Neutrophil (primary cell): ENCODE measurements around the gene JAM3.
"Not testable (repeated sequence)": the region's sequence is repeated elsewhere in the genome, so short reads cannot be mapped to it uniquely, and the experiment has no call there.

Experiments used
- H3K27ac ChIP-seq: fragments of 200-600 bp; sonication (generic); 2 replicates; pipeline ENCODE4 v1.5.1; 2016; ENCODE audit warnings: mild to moderate bottlenecking, moderate library complexity
- H3K27me3 ChIP-seq: fragments of 200-600 bp; sonication (generic); 2 replicates; pipeline ENCODE4 v1.6.0; 2016; ENCODE audit warnings: mild to moderate bottlenecking
- H3K36me3 ChIP-seq: fragments of 200-600 bp; sonication (generic); 2 replicates; pipeline ENCODE4 v1.5.1; 2017
- H3K4me1 ChIP-seq, 2 experiments: fragments of 200-600 bp in 1 of 2; sonication (generic) in 1 of 2; 1 replicate in 1 of 2; 2 replicates in 1 of 2; pipeline versions ENCODE4 v1.5.1 to v1.6.1; 2013 to 2016; ENCODE audit warnings: low read depth in 1 of 2, low read length in 1 of 2, mild to moderate bottlenecking in 1 of 2, moderate library complexity in 1 of 2; ENCODE audit not compliant: control insufficient read depth in 1 of 2, insufficient read depth in 1 of 2
- H3K4me3 ChIP-seq, 2 experiments: fragments of 200-600 bp in 1 of 2; sonication (generic) in 1 of 2; 1 replicate in 1 of 2; 2 replicates in 1 of 2; pipeline ENCODE4 v1.5.1; 2013 to 2016; ENCODE audit warnings: low read depth in 1 of 2, low read length in 1 of 2, mild to moderate bottlenecking in 1 of 2, moderate library complexity in 1 of 2
- H3K9me3 ChIP-seq: fragments of 200-600 bp; sonication (generic); 2 replicates; pipeline ENCODE4 v1.5.1; 2016
- TF ChIP-seq, protein P1 (sequence below): fragments of 200-600 bp; sonication (generic); IDR thresholded peaks from 2 replicates; pipeline ENCODE4 v1.5.1; 2016; ENCODE audit warnings: antibody characterized with exemption

JAM3 gene

DNA sequence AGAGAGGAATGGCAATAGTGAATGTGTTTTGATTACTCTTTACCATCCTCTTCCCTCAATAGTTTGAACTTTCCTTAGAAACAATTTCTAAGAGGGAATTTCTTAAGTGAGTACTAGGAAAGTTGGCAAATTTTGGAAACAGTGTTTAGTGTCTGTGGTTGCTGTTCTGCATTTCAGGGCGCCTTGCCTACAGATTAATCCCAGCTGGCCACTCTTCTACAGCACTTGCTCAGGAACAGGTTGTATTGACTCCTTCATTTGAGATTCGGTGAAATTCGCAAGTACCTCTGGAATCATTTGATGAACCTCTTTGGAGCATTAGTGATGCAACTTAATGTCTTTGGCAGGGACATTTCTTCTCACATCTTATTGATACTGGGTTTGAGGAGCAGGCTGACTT is 28.3 kb downstream of the JAM3 start:
- Histone ChIP-seq H3K4me3 (no peak overlapping the region), H3K27me3 (no peaks in the 10 kb centered on the region), H3K36me3 (no peaks in the 10 kb centered on the region), H3K27ac (no peak overlapping the region), H3K9me3 (no peaks in the 10 kb centered on the region), H3K4me1 (no peaks in the 10 kb centered on the region)
- TF ChIP-seq, protein P1, sequence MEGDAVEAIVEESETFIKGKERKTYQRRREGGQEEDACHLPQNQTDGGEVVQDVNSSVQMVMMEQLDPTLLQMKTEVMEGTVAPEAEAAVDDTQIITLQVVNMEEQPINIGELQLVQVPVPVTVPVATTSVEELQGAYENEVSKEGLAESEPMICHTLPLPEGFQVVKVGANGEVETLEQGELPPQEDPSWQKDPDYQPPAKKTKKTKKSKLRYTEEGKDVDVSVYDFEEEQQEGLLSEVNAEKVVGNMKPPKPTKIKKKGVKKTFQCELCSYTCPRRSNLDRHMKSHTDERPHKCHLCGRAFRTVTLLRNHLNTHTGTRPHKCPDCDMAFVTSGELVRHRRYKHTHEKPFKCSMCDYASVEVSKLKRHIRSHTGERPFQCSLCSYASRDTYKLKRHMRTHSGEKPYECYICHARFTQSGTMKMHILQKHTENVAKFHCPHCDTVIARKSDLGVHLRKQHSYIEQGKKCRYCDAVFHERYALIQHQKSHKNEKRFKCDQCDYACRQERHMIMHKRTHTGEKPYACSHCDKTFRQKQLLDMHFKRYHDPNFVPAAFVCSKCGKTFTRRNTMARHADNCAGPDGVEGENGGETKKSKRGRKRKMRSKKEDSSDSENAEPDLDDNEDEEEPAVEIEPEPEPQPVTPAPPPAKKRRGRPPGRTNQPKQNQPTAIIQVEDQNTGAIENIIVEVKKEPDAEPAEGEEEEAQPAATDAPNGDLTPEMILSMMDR: no peak

DNA sequence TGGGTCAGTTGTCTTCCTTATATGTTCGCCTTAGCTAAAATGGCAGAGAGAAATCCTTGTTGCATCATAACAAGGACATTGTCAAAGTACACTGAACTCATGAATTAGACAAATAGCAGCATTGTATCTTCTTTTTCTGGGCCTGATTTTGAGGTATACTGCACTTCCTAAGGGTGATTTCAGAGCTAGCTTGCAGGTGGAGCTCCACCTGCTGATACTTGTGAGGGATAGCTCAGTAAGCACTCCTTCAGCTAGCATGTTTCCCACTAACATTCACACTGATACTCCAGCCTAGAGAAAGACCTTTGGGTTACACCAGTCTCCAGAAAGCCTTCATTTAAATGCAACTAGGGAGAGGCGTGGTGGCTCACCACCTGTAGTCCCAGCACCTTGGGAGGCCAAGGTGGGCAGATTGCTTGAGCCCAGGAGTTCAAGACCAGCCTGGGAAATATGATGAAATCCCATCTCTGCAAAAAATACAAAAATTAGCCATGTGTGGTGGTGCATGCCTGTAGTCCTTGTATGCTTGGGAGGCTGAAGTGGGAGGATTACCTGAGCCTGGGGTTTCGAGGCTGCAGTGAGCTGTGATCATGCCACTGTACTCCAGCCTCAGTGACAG is 29.8 kb downstream of the JAM3 start:
- H3K36me3 ChIP-seq: no peaks in the 10 kb centered on the region
- no peak overlapping the region for H3K27ac ChIP-seq
- no peaks in the 10 kb centered on the region for H3K9me3 ChIP-seq
- H3K4me1 ChIP-seq: no peaks in the 10 kb centered on the region
- H3K4me3 ChIP-seq: no peak overlapping the region
- no peaks in the 10 kb centered on the region for H3K27me3 ChIP-seq
- TF ChIP-seq, protein P1: no peak

DNA sequence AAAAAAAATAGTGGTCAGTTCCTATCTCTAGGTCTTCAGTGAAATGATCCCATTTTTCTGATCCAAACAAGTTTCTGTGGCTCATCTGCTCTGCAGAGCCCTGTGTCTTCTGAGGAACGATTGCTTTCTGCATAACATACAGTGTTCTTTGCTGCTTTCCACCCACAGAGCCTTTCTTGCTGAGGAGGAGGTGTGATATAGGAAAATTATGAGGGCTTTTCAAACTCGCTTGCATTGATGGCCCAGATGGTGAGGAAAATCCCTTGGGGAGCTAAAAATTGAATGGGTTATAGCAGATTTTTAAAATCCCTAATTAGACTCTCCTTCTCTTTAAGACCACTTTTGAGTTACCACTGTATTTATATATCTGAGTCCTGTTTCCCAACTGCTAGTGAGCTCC is 31.3 kb downstream of the JAM3 start:
- H3K9me3 ChIP-seq: no peaks in the 10 kb centered on the region
- no peaks in the 10 kb centered on the region for H3K4me1 ChIP-seq
- H3K36me3 ChIP-seq: no peaks in the 10 kb centered on the region
- no peaks in the 10 kb centered on the region for H3K27me3 ChIP-seq
- no peak overlapping the region for H3K4me3 ChIP-seq
- H3K27ac ChIP-seq: no peak overlapping the region
- TF ChIP-seq, protein P1: no peak

DNA sequence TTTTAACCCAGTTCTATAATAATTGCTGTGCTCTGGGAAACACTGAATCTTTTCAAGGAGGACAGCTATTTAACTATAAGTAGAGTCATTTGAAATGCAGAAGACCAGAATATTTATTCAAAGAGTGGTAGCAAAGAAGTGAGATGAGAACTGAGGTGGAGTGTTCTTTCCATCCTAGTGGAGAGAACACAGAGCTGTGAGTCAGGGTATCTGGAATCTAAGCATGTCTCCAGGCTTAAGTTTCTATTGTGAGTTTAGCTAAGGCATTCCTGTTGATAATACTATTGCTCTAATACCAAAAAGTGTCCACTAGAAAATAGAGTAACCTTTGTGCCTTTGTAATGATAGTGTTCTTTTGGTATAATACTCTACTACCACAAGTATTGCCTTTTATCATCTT is 32.4 kb downstream of the JAM3 start:
- no peaks in the 10 kb centered on the region for H3K4me1 ChIP-seq
- TF ChIP-seq, protein P1: no peak
- no peak overlapping the region for H3K4me3 ChIP-seq
- no peaks in the 10 kb centered on the region for H3K9me3 ChIP-seq
- H3K27me3 ChIP-seq: no peaks in the 10 kb centered on the region
- H3K27ac ChIP-seq: no peak overlapping the region
- H3K36me3 ChIP-seq: no peaks in the 10 kb centered on the region

DNA sequence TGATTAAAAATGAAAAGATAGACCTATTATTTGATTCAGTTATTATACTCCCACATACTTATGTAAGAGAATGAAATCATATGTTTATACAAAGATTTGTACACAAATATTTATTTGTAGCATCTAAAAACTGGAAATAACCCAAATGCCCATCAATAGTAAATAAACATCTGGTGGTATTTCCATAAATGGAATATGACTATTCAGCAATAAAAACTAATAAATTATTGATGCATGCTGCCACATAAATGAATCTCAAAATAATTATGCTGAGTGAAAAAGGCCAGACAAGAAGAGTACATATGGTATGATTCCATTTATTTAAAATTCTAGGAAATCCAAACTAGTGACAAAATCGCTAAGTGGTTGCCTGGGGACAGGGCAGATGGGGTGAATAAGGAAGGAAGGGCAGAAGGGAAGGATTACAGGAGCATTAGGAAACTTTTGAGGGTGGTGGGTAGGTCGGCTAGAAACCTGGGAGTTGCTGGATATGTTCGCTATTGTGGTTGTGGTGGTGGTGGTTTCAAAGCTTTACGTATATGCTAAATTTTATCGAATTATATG is 41.5 kb downstream of the JAM3 start:
- TF ChIP-seq, protein P1: no peak
- H3K4me1 ChIP-seq: no peaks in the 10 kb centered on the region
- H3K4me3 ChIP-seq: no peak overlapping the region
- no peaks in the 10 kb centered on the region for H3K27me3 ChIP-seq
- H3K27ac ChIP-seq: no peak overlapping the region
- no peaks in the 10 kb centered on the region for H3K9me3 ChIP-seq
- no peaks in the 10 kb centered on the region for H3K36me3 ChIP-seq

DNA sequence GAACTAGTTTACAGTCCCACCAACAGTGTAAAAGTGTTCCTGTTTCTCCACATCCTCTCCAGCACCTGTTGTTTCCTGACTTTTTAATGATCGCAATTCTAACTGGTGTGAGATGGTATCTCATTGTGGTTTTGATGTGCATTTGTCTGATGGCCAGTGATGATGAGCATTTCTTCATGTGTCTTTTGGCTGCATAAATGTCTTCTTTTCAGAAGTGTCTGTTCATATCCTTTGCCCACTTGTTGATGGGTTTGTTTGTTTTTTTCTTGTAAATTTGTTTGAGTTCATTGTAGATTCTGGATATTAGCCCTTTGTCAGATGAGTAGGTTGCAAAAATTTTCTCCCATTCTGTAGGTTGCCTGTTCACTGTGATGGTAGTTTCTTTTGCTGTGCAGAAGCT is 44.9 kb downstream of the JAM3 start:
- not testable (repeated sequence) for H3K4me1 ChIP-seq, H3K27me3 ChIP-seq, H3K9me3 ChIP-seq, H3K36me3 ChIP-seq, H3K4me3 ChIP-seq, H3K27ac ChIP-seq
